PC-9 (cell line): ENCODE measurements around the gene TTC29. TPM values are rescaled to one million over a fixed set of nuclear protein-coding genes. Genes with fewer than 3 reads are reported as not detected.

Experiments used
- Bru-seq: library from RNA; stranded (reverse); fragments of 400-500 nt; gene quantifications from one replicate; lab custom pipeline; 2021; lab: Mats Ljungman, UMichigan
- BruChase-seq, 2 experiments: library from RNA; stranded (reverse); fragments of 400-500 nt; gene quantifications; one replicate each; lab custom pipeline; 2021; lab: Mats Ljungman, UMichigan
- BruUV-seq: library from RNA; stranded (reverse); fragments of 400-500 nt; replicated peaks from 2 replicates; lab custom pipeline; 2021; lab: Mats Ljungman, UMichigan
- CTCF ChIA-PET: fragments of 300-600 bp; sonication (Branson Sonifier 250); formaldehyde crosslinking; loops from one replicate; lab custom pipeline; 2022; ENCODE audit warnings: antibody characterized with exemption; lab: Charles Lee
- POLR2A ChIA-PET: fragments of 300-600 bp; sonication (Branson Sonifier 250); formaldehyde crosslinking; loops from one replicate; lab custom pipeline; 2022; ENCODE audit warnings: antibody characterized with exemption; ENCODE audit not compliant: unreplicated experiment; lab: Charles Lee
- DNase-seq, 2 experiments: peaks; one replicate each; pipeline versions ENCODE4 v3.0.0 to v3.0.0-alpha.2; 2015 to 2022; ENCODE audit warnings: mixed read lengths in 1 of 2
- H2AFZ ChIP-seq: fragments of 200-600 bp; sonication (generic); 2 replicates; pipeline ENCODE4 v1.8.1; 2017; ENCODE audit warnings: antibody characterized with exemption
- H3F3A ChIP-seq: fragments of 200-600 bp; sonication (generic); 2 replicates; pipeline ENCODE4 v1.8.1; 2017; ENCODE audit warnings: antibody characterized with exemption, mild to moderate bottlenecking, low read depth; ENCODE audit not compliant: insufficient read depth
- H3K27ac ChIP-seq: fragments of 200-600 bp; sonication (generic); 2 replicates; pipeline ENCODE4 v1.6.1; 2016; ENCODE audit warnings: mixed run types
- H3K27me3 ChIP-seq: fragments of 200-600 bp; sonication (generic); 2 replicates; pipeline ENCODE4 v1.6.1; 2016; ENCODE audit warnings: low read depth, mixed run types; ENCODE audit not compliant: insufficient read depth
- H3K36me3 ChIP-seq: fragments of 200-600 bp; sonication (generic); 2 replicates; pipeline ENCODE4 v1.6.1; 2016; ENCODE audit warnings: low read depth, mixed run types
- H3K4me1 ChIP-seq: fragments of 200-600 bp; sonication (generic); replicated peaks from 2 replicates; pipeline ENCODE4 v1.6.1; 2016; ENCODE audit warnings: mixed run types; ENCODE audit not compliant: insufficient read depth
- H3K4me2 ChIP-seq: fragments of 200-600 bp; sonication (generic); 2 replicates; pipeline ENCODE4 v1.6.1; 2017; ENCODE audit warnings: mixed run types
- H3K4me3 ChIP-seq: fragments of 200-600 bp; sonication (generic); 2 replicates; pipeline ENCODE4 v1.6.1; 2016; ENCODE audit warnings: mixed run types
- H3K79me2 ChIP-seq: fragments of 200-600 bp; sonication (generic); 2 replicates; pipeline ENCODE4 v1.6.1; 2017; ENCODE audit warnings: low read depth, mixed run types
- H3K9me2 ChIP-seq: fragments of 200-600 bp; sonication (generic); 2 replicates; pipeline ENCODE4 v1.8.1; 2017; ENCODE audit warnings: mild to moderate bottlenecking; ENCODE audit not compliant: insufficient read depth
- H3K9me3 ChIP-seq: fragments of 200-600 bp; sonication (generic); 2 replicates; pipeline ENCODE4 v1.8.1; 2016; ENCODE audit warnings: low read depth; ENCODE audit not compliant: insufficient read depth
- H4K20me1 ChIP-seq: fragments of 200-600 bp; sonication (generic); 2 replicates; pipeline ENCODE4 v1.8.1; 2017; ENCODE audit not compliant: insufficient read depth
- EZH2 ChIP-seq: fragments of 200-600 bp; sonication (generic); IDR thresholded peaks from 2 replicates; pipeline ENCODE4 v1.8.0; 2017; ENCODE audit warnings: antibody characterized with exemption, low read depth
- intact Hi-C: fragments of 100-400 bp; cut with micrococcal nuclease; formaldehyde crosslinking; loops from one replicate; pipeline ENCODE4 v1.10.0; 2022; ENCODE audit not compliant: unreplicated experiment
- long read RNA-seq: library from polyadenylated mRNA; stranded (forward); transcript quantifications from one replicate; pipeline ENCODE4 v2.0.0, GENCODE V29; 2022
- total RNA-seq: library from RNA; stranded (reverse); gene quantifications from 2 replicates; pipeline ENCODE4 v1.2.3, GENCODE V29; 2021
- TF ChIP-seq, protein P1 (sequence below): fragments of 200-600 bp; sonication (generic); conservative IDR thresholded peaks from 2 replicates; pipeline ENCODE4 v1.6.1; 2017; ENCODE audit warnings: mixed run types, antibody characterized with exemption, mild to moderate bottlenecking, moderate library complexity

The TTC29 gene, protein sequence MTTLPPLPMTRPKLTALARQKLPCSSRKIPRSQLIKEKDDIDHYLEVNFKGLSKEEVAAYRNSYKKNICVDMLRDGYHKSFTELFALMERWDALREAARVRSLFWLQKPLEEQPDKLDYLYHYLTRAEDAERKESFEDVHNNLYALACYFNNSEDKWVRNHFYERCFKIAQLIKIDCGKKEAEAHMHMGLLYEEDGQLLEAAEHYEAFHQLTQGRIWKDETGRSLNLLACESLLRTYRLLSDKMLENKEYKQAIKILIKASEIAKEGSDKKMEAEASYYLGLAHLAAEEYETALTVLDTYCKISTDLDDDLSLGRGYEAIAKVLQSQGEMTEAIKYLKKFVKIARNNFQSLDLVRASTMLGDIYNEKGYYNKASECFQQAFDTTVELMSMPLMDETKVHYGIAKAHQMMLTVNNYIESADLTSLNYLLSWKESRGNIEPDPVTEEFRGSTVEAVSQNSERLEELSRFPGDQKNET
- total RNA-seq (not detected in 2 replicates), Bru-seq, nascent RNA (percentile 7 among the genes with signal in this experiment), BruChase-seq, experiment 1, labeled RNA remaining after a 2-hour chase (percentile 6 among the genes with signal in this experiment), BruChase-seq, experiment 2, labeled RNA remaining after a 6-hour chase (percentile 1 among the genes with signal in this experiment)
- long read RNA-seq = 0 reads

DNA sequence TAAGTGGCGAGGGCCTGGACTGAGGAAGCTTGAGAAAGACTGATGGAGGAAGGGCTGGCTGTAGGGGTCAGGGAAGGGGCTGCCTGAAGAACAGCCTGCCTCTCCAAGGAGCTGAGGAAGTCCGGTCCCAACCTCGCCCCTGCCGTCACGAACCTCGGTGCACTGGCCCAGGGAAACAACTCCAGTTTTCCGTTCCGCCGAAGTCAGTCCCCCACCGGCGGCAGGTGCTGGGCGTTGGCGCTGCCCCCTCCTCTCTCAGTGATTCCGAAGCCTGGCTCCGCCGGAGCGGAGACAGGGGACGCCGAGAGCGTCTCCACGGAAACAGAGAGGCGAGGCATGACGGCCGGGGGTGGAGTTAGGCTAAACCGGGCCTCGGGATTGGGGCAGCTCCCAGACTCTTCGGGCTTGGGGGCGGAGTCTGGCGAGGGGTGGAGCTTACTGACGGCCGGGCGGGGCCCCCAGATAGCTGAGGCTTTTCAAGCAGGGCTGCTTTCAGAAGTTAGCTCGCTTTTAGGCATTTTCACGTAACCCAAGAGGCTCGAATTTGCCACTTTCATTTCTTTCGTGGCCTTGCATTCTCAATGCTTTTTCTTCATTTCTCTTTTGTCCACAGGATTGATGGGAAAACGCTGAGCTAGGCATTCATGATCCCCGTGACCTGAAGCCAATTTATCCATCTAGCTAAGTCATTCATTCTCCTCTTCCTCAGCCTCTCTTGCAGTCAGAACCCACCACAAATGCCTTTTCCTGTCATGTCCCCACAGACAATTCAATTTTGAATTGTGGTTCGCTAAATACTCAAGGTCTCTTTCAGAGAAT is at the start of gene TTC29:
Gene TTC29, minus strand, starts transcription at position 309 of the 819 bp plus-strand sequence. CDS start 5,969 bp downstream, outside the sequence.
- no peak within 1 kb of the TSS for H3K27ac ChIP-seq
- no peaks in the 10 kb centered on the region for H3K36me3 ChIP-seq
- intact Hi-C loops = loop anchor here (10.0 kb wide), 1 partner anchor 149 kb away; no protein-coding TSS in a partner anchor
- no peaks in the 10 kb centered on the region for H3F3A ChIP-seq
- no peaks in the 10 kb centered on the region for H4K20me1 ChIP-seq
- H3K4me1 ChIP-seq = 0 out of 2 replicates have a peak, but pooled peaks cover 6% of the 10 kb centered on the region
- POLR2A ChIA-PET = no interaction called here
- CTCF ChIA-PET = no interaction called here
- H3K4me2 ChIP-seq = peak within 1 kb of the TSS; percentile 86
- H3K79me2 ChIP-seq = no peaks in the 10 kb centered on the region
- H3K4me3 ChIP-seq = peak within 1 kb of the TSS; percentile 58
- no peaks in the 10 kb centered on the region for H3K9me3 ChIP-seq
- TF ChIP-seq EZH2 = no peak
- TF ChIP-seq, protein P1, sequence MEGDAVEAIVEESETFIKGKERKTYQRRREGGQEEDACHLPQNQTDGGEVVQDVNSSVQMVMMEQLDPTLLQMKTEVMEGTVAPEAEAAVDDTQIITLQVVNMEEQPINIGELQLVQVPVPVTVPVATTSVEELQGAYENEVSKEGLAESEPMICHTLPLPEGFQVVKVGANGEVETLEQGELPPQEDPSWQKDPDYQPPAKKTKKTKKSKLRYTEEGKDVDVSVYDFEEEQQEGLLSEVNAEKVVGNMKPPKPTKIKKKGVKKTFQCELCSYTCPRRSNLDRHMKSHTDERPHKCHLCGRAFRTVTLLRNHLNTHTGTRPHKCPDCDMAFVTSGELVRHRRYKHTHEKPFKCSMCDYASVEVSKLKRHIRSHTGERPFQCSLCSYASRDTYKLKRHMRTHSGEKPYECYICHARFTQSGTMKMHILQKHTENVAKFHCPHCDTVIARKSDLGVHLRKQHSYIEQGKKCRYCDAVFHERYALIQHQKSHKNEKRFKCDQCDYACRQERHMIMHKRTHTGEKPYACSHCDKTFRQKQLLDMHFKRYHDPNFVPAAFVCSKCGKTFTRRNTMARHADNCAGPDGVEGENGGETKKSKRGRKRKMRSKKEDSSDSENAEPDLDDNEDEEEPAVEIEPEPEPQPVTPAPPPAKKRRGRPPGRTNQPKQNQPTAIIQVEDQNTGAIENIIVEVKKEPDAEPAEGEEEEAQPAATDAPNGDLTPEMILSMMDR = no peak
- peak; percentile 62 to 90 for DNase-seq
- no peaks in the 10 kb centered on the region for H3K9me2 ChIP-seq
- no TSS peak for BruUV-seq
- no peaks in the 10 kb centered on the region; the same call in 1 of the 2 replicates for H3K27me3 ChIP-seq
- H2AFZ ChIP-seq = peak within 1 kb of the TSS; percentile 74

DNA sequence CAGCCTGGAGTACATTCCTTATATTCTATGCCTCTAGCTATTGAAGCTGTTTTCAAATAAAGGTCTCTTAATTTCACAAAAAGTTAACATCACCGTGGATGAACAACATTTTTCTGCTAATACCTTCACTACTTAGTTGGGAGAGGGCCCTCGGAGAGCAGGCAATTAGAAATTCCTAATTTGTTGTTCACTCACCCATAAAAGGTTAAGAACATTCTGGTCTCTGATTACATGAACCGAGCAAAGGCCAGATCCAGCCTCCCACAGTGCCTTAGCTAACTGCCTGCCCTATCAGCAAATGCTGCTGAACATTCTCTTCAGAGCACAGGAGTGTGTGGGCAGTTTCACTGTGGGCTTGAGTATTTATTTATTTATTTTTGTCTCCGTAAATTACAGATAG is 36.0 kb upstream of the TTC29 start:
- no peaks in the 10 kb centered on the region for H3K9me3 ChIP-seq
- H3K4me1 ChIP-seq = no peaks in the 10 kb centered on the region
- no peaks in the 10 kb centered on the region for H3K79me2 ChIP-seq
- BruUV-seq = no TSS peak
- no peak for DNase-seq
- no peak overlapping the region for H3K4me3 ChIP-seq
- TF ChIP-seq EZH2 = no peak
- TF ChIP-seq, protein P1 = no peak
- CTCF ChIA-PET = no interaction called here
- no peaks in the 10 kb centered on the region for H3K27me3 ChIP-seq
- POLR2A ChIA-PET = no interaction called here
- no peaks in the 10 kb centered on the region for H3K36me3 ChIP-seq
- H3K9me2 ChIP-seq = no peaks in the 10 kb centered on the region
- H3K27ac ChIP-seq = no peak overlapping the region
- H4K20me1 ChIP-seq = no peaks in the 10 kb centered on the region
- no peak overlapping the region for H3K4me2 ChIP-seq
- H2AFZ ChIP-seq = no peak overlapping the region
- intact Hi-C loops = no loop called here
- no peaks in the 10 kb centered on the region for H3F3A ChIP-seq

- Histone ChIP-seq H3K27me3 (no peaks in the 10 kb centered on the region), H4K20me1 (no peaks in the 10 kb centered on the region), H3K9me2 (no peaks in the 10 kb centered on the region), H3F3A (no peaks in the 10 kb centered on the region), H3K4me3 (no peak overlapping the region), H3K4me1 (no peaks in the 10 kb centered on the region), H3K4me2 (no peak overlapping the region), H2AFZ (no peak overlapping the region), H3K36me3 (no peaks in the 10 kb centered on the region), H3K79me2 (no peaks in the 10 kb centered on the region), H3K27ac (no peak overlapping the region), H3K9me3 (no peaks in the 10 kb centered on the region)
- no peak for DNase-seq
- CTCF ChIA-PET = no interaction called here
- intact Hi-C loops = no loop called here
- TF ChIP-seq EZH2 = no peak
- TF ChIP-seq, protein P1 = no peak
- BruUV-seq = no TSS peak
- POLR2A ChIA-PET = no interaction called here
Observed at GRCh38 chr4:146978641-146979040, 33.0 kb upstream of the TTC29 start.
